GM12874 (cell line): ENCODE results near the gene TGFA.

Experiments used
- TF ChIP-seq, protein P1 (sequence below): IDR thresholded peaks from 2 replicates; pipeline ENCODE4 v1.5.1; 2011; ENCODE audit warnings: low read depth, mild to moderate bottlenecking, control low read depth, low read length, moderate library complexity; ENCODE audit not compliant: insufficient read depth

Gene TGFA

DNA sequence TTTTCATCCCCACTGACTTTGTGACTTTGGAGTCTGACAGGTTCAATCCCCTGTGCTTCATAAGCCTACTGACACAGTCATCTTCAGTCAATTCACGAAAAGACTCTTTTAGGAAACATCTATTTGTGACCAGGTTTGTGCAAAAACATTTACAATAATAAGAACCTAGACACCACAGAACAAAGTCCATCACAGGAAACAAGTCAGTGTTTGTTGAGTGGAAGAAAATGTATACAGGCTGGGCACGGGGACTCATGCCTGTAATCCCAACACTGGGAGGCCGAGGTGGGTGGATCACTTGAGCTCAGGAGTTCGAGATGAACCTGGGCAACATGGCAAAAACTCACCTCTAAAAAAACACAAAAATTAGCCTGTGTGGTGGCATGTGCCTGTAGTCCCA is 49.7 kb downstream of the TGFA start:
- TF ChIP-seq, protein P1, sequence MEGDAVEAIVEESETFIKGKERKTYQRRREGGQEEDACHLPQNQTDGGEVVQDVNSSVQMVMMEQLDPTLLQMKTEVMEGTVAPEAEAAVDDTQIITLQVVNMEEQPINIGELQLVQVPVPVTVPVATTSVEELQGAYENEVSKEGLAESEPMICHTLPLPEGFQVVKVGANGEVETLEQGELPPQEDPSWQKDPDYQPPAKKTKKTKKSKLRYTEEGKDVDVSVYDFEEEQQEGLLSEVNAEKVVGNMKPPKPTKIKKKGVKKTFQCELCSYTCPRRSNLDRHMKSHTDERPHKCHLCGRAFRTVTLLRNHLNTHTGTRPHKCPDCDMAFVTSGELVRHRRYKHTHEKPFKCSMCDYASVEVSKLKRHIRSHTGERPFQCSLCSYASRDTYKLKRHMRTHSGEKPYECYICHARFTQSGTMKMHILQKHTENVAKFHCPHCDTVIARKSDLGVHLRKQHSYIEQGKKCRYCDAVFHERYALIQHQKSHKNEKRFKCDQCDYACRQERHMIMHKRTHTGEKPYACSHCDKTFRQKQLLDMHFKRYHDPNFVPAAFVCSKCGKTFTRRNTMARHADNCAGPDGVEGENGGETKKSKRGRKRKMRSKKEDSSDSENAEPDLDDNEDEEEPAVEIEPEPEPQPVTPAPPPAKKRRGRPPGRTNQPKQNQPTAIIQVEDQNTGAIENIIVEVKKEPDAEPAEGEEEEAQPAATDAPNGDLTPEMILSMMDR: no peak

GRCh38 chr2:70501728-70502127 is 51.9 kb downstream of the TGFA start:
- TF ChIP-seq, protein P1: no peak

DNA sequence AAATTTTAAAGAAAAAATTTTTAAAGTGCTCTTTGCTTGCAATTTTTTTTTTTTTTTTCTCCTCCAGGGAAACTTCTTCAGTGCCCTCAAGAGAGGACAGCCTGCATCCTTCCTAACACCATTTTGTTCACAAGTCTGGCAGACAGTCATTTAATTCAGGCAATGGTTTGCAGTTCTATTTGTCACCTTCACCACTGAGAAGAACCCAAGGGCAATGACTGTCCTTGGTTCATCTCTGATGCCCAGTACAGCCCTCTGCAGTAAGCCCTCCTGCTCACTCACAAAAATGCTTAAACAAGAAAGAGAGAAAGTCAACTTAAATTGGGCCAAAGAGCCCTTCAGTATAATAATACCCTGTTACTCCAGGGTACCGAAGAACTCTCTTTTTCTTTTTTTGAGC is 52.4 kb downstream of the TGFA start:
- TF ChIP-seq, protein P1: no peak

DNA sequence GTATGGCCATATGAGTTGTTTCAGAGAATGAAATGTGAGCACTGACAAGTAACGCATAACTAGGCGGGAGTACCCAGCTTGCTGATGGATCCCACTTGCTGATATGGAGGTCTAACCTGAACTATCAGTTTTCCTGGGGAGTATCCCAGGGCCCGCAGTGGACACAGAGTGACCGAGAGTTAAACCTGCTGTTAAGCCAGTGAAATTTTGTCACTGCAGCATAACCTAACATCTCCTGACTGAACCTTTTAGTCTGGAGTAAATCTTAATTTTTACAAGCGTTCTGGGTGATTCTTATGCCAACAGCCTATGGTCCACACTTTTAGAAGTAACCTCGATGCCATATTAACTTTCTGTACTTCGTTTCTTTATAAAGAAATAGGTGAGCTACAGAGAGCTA is 54.4 kb downstream of the TGFA start:
- TF ChIP-seq, protein P1: no peak

GRCh38 chr2:70498528-70498927 is 55.1 kb downstream of the TGFA start:
- TF ChIP-seq, protein P1: no peak

- TF ChIP-seq, protein P1: peak; percentile 4; the same call in 1 of the 2 replicates
Measured at GRCh38 chr2:70498054-70498453, 55.6 kb downstream of the TGFA start.

GRCh38 chr2:70496819-70497218 is 56.8 kb downstream of the TGFA start:
- TF ChIP-seq, protein P1: no peak
